Myocyte (in vitro differentiated cells): ENCODE results near the gene RSKR. TPM values are rescaled to one million over a fixed set of nuclear protein-coding genes. Genes with fewer than 3 reads are reported as not detected.
"Not testable (repeated sequence)": the region's sequence is repeated elsewhere in the genome, so short reads cannot be mapped to it uniquely, and the experiment has no call there.

Experiments used
- DNase-seq: peaks from one replicate; pipeline ENCODE4 v3.0.0-alpha.2; 2012; ENCODE audit warnings: low read depth
- polyA plus RNA-seq: library from polyadenylated mRNA; unstranded; fragments of >200 nt; gene quantifications from one replicate; pipeline ENCODE4 v1.2.1, GENCODE V29; 2012; ENCODE audit warnings: missing spikeins
- total RNA-seq: library from RNA; depleted of rRNA; stranded (reverse); fragments of >200 nt; gene quantifications from 2 replicates; pipeline ENCODE4 v1.2.3, GENCODE V29; 2014

Gene RSKR
- 12.2 and 14.6 TPM in 2 replicates for total RNA-seq
- 11.5 TPM for polyA plus RNA-seq

GRCh38 chr17:28613931-28614381 lies at the start of gene RSKR:
RSKR (minus strand) TSS chr17:28614185; CDS start chr17:28614161, 24 bp downstream.
- no peak for DNase-seq

GRCh38 chr17:28663723-28664122 lies 49.7 kb upstream of the RSKR start:
- DNase-seq = no peak

GRCh38 chr17:28662527-28662829 lies 48.5 kb upstream of the RSKR start:
- no peak for DNase-seq

GRCh38 chr17:28661635-28662526 lies 47.9 kb upstream of the RSKR start, which contains the start of the genes SDF2 and SUPT6H:
SDF2 (minus strand) TSS chr17:28661906; CDS start chr17:28661876, 30 bp downstream.
SUPT6H (plus strand) TSS chr17:28662205; CDS start chr17:28673402, 11,197 bp downstream.
- peak; percentile 92 for DNase-seq

GRCh38 chr17:28659497-28659881 lies 45.5 kb upstream of the RSKR start:
- DNase-seq = not testable (repeated sequence)

- DNase-seq = not testable (repeated sequence)
Observed at GRCh38 chr17:28658766-28659496, 44.9 kb upstream of the RSKR start.

- not testable (repeated sequence) for DNase-seq
Observed at GRCh38 chr17:28658342-28658741, 44.4 kb upstream of the RSKR start.

- DNase-seq = no peak
Observed at GRCh38 chr17:28657756-28658155, 43.8 kb upstream of the RSKR start.

GRCh38 chr17:28655160-28655559 lies 41.2 kb upstream of the RSKR start:
- DNase-seq = no peak

GRCh38 chr17:28648698-28649097 lies 34.7 kb upstream of the RSKR start:
- no peak for DNase-seq

- no peak for DNase-seq
Observed at GRCh38 chr17:28646039-28646754, 32.2 kb upstream of the RSKR start.

GRCh38 chr17:28645576-28645939 lies 31.6 kb upstream of the RSKR start:
- no peak for DNase-seq

- peak; percentile 95 for DNase-seq
Observed at GRCh38 chr17:28644787-28645575, 31.0 kb upstream of the RSKR start, which contains the start of gene BLTP2. BLTP2 (minus strand) TSS chr17:28645158; CDS start chr17:28645056, 102 bp downstream.

GRCh38 chr17:28643983-28644786 lies 30.2 kb upstream of the RSKR start:
- DNase-seq = peak; percentile 70

GRCh38 chr17:28641579-28641978 lies 27.6 kb upstream of the RSKR start:
- DNase-seq = no peak

- DNase-seq = no peak
Observed at GRCh38 chr17:28635506-28635905, 21.5 kb upstream of the RSKR start.

GRCh38 chr17:28634206-28634865 lies 20.4 kb upstream of the RSKR start:
- no peak for DNase-seq

- no peak for DNase-seq
Observed at GRCh38 chr17:28626818-28627217, 12.8 kb upstream of the RSKR start.

GRCh38 chr17:28624148-28624547 lies 10.2 kb upstream of the RSKR start:
- no peak for DNase-seq
